GM12892 (cell line): Measurements from ENCODE around the gene NBEA.

Experiments used
- POLR2A ChIP-seq: IDR thresholded peaks from 2 replicates; pipeline ENCODE4 v1.6.1; 2011; ENCODE audit warnings: low read depth, low read length, control low read depth
- TAF1 ChIP-seq: IDR thresholded peaks from 2 replicates; pipeline ENCODE4 v1.6.1; 2011; ENCODE audit warnings: low read depth, mild to moderate bottlenecking, control low read depth, low read length, borderline replicate concordance

DNA sequence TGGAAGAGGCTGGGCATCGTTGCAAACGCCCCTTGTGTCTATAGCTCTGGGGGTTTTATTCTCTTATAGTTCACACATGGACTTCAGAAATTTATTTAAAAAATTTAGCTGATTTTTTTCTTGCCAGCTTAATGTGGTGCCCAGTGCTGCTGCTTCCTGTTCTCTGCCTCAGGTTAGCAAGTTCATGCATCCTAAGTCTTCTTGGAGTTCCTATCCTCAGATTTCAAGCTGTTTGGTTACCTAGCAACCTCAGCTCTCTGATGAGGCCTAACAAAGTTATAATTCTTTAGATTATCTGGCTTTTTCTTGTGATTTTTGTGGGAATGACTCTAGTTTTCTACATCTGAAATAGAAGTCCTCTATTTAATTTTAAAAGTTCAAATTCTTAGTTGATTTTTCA lies 283.5 kb downstream of the NBEA start:
- TF ChIP-seq TAF1 (no peak), POLR2A (no peak)
